ENCODE results near the gene CDK5RAP2.
"Not testable (repeated sequence)": the region's sequence is repeated elsewhere in the genome, so short reads cannot be mapped to it uniquely, and the experiment has no call there.

Gene CDK5RAP2

DNA sequence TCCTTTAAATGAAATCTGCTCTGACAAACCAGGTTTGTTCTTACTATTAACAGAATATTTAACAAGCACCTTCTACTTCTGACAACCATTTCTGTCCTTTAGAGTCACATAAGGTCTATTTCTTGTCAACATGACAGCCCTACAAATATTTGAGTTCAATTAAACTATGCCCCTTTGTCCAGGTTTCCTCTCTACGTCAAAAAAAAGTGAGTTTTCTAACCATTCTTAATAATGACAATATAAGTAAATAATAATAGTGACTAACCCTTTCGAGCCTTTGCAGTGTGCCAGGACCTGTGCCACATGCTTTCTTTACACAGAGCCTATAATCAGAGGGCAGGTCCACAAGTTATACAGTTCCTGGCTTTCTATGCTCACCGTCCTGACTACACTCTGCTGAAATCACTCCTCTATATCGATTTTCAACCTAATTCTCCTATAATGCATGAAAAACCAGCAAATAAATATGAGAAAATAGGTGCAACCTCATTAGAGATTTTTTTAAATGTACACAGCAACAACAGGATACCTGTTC lies 115.0 kb downstream of the CDK5RAP2 start:
- DNase-seq (ENCODE audit: low spot score), result no peak

GRCh38 chr9:120464176-120464886 lies 115.6 kb downstream of the CDK5RAP2 start:
- DNase-seq (ENCODE audit: low spot score), result no peak

DNA sequence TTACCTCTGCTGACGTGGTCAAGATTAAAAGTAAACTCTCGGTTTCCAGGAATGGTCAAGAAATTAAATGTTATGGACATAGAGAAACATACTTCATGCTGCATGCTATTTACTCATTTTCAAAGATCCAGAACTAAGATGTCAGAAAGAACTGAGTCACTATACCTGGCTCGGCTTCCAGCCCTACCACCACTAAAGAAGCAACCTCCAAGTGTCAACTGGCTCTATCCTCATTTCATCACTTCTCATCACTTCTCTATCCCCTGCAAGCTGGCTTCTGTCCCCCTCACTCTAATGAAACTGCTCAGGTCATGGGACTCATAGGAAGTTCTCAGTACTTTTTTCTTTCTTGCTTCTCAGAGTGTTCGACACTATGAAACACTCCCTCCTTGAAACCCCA lies 116.2 kb downstream of the CDK5RAP2 start:
- DNase-seq (ENCODE audit: low spot score), result no peak

- DNase-seq (ENCODE audit: low spot score), result not testable (repeated sequence)
Observed at GRCh38 chr9:120461677-120462076, 118.3 kb downstream of the CDK5RAP2 start.

DNA sequence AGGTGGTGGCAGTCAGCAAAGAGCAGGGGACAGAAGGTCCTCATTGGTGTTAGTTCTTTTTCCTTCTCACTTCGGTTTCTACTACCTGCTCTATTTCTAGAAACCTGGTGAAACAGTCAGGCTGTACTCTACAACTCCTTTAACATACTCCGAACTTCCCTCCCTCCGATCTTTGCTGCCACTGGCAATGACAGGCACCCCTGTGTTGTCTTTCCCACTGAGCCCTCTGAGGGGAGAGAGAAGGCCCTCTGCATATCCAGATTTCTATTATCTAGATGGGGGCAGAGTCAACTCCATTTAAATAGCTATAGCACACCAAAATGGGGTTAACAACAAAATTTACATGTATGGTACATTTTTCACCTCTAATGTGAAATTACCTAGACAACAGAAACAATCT lies 123.7 kb downstream of the CDK5RAP2 start:
- no peak for DNase-seq (ENCODE audit: low spot score)

DNA sequence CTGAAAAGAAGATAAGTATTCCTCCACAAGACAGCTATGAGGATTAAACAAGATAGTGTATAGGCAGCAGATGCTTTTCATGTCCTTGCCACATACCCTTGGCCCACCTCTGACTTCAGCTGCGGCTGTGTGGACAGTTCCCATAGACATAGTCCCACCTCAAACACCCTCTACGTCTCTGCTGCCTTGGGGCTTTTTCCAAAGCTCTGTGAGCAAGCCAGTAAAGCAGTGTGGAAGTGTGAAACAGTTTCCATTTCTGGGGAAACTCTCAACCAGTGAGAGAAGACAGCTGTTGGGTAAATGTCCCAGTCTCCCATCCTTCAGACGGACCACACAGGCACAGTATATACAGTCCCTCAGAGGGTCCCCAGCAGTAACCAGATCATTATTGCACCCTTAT lies 125.5 kb downstream of the CDK5RAP2 start:
- no peak for DNase-seq (ENCODE audit: low spot score)

DNA sequence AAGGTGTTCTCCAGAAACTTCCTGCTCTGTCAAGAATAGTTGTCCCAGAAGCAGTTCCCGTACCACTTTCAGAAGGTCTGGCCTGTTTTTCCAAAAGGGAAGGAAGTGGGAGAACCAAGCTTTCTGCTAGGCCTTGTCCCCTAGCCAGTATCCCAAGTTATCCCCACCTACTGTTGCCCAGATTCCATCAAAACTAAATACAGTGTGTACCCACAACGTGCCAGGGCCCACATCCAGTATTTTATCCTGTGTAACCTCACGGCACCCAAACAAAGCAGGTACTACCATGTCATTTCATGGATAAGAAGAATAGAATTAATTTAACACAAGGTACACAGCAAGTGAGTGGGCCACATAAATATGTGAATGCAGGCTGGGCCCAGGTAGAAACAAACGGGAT lies 126.2 kb downstream of the CDK5RAP2 start:
- DNase-seq (ENCODE audit: low spot score), result no peak

DNA sequence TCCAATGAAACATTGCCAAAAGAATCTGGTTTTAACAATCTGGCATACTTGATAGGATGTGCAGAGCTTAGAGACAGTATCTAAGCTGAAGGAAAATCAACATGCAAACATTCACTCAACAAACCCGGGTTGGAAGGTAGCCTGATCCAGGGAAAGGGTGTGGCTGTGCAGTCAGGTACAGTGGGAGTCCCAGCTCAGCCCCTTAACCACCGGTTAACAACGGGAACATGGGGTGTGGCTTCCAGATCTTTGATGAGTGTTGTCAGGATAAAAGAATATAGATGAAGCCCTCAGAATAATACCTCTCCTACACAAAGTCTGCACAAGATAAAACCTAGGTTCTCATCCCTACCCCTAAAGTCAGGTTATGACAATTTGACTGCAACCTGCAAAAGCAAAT lies 127.3 kb downstream of the CDK5RAP2 start:
- DNase-seq (ENCODE audit: low spot score), result no peak

GRCh38 chr9:120450916-120451315 lies 129.1 kb downstream of the CDK5RAP2 start:
- no peak for DNase-seq (ENCODE audit: low spot score)

DNA sequence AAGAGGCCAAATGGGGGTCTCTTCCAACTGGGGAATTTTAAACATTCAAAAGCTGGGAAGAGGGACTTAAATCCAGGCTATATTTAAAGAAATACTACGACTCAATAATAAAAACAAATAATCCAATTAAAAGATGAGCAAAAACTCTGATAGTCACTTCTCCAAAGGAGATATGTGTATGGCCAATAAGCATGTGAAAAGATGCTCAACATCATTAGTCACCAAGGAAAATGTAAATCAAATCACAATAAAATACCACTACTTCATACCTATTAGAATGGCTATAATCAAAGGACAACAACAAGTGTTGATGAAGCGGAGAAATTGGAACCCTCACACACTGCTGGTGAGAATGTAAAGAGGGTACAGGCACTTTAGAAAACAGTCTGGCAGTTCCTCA lies 130.4 kb downstream of the CDK5RAP2 start:
- no peak for DNase-seq (ENCODE audit: low spot score)

- no peak for DNase-seq (ENCODE audit: low spot score)
Observed at GRCh38 chr9:120447959-120448500, 131.9 kb downstream of the CDK5RAP2 start.

GRCh38 chr9:120446671-120447070 lies 133.3 kb downstream of the CDK5RAP2 start:
- DNase-seq (ENCODE audit: low spot score), result no peak

GRCh38 chr9:120443976-120444375 lies 136.0 kb downstream of the CDK5RAP2 start:
- DNase-seq (ENCODE audit: low spot score), result no peak

- DNase-seq (ENCODE audit: low spot score), result no peak
Observed at GRCh38 chr9:120443489-120443888, 136.5 kb downstream of the CDK5RAP2 start.

GRCh38 chr9:120442308-120442995 lies 137.5 kb downstream of the CDK5RAP2 start:
- no peak for DNase-seq (ENCODE audit: low spot score)

DNA sequence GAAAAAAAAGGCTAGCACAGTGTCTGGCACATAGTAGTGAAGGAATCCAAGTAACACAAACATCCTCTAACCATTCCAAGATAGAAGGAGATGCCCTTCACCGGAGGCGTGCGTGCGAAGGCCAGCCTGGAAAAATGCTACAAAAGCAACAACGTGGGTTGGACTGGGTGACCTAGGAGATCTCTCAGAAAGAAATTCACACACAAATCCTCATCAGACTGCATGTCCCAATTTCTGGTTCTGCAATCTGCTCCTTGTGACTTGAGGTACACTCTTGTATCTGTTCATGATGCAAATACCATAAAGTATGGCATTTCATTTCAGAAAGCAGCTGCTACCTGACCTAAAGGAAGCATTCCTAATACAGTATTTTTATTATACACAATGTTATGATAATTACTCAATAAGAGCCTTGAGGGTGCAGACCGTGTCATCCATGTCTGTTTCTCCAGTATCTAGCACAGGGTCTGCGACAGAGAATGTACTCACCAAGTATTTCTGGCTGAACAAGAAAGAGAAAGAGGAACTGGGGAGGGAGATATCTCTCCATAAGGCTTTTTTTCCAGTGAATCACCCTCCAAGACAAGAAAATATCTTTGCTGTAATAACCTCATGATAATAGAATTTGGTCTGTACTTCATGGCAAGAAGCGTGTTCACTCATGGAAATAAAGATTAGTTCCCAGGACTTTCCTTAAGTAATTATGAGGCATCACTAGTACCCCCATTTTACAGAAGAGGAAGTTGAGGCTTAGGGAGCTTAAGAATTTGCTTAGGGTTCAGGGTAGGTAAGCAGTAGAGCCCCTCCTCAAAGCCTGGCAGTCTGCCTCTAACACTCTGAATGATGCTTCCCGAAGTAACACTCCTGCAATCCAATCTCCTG lies 138.3 kb downstream of the CDK5RAP2 start:
- no peak for DNase-seq (ENCODE audit: low spot score)

- DNase-seq (ENCODE audit: low spot score), result no peak
Observed at GRCh38 chr9:120440791-120441190, 139.2 kb downstream of the CDK5RAP2 start.

GRCh38 chr9:120439926-120440325 lies 140.0 kb downstream of the CDK5RAP2 start:
- no peak for DNase-seq (ENCODE audit: low spot score)

DNA sequence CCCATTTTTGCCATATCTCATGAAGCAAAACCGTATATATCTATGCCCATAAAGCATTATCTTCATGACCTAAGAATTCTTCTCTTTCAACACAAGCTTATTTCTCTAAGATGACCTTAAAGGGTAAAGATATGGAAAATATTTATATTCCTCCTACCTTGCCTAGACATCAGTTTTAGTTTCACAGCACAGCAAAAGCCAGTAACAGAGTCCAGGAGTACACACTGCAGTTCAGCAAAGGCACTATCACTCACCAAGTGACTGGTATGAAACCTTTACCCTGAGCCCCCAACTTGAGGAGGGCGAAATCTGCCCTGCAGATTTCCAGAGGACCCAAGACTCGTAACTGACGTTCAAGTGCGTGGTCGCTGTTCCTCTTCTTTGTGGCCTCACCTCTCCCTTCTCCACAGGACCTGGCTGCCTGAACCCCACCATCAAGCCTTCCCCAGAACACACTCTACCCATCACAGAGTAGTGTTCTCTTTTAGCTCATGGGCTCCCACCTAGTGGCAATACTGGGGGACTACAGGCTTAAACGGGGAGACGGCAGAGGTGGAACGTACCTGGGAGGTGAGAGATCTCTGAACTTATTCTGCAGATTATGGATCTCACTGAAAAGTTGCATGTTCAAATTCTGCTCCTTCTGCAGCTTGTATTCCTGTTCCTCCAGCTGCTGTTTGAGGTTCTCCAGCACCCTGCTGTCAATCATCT lies 141.0 kb downstream of the CDK5RAP2 start:
- DNase-seq (ENCODE audit: low spot score), result no peak

GRCh38 chr9:120438111-120438510 lies 141.9 kb downstream of the CDK5RAP2 start:
- DNase-seq (ENCODE audit: low spot score), result no peak

GRCh38 chr9:120436983-120437475 lies 142.9 kb downstream of the CDK5RAP2 start:
- DNase-seq (ENCODE audit: low spot score), result no peak

All from left forelimb (tissue), 1 donor.